Left lung (tissue), 10 donors: ENCODE measurements around the gene ZNF410. TPM values are rescaled to one million over a fixed set of nuclear protein-coding genes. Genes with fewer than 3 reads are reported as not detected.
"Not testable (repeated sequence)": the region's sequence is repeated elsewhere in the genome, so short reads cannot be mapped to it uniquely, and the experiment has no call there.

Experiments
- ATAC-seq: fragments of 200-7000 bp; cut with Tn5 transposase; one replicate; pipeline ENCODE4 v1.9.1; 2020; ENCODE audit warnings: moderate library complexity
- DNase-seq, 4 donors: peaks; one replicate each; pipeline ENCODE4 v3.0.0-alpha.2; 2013 to 2020
- H3K27ac ChIP-seq, 2 donors: fragments of 200-600 bp; sonication (generic) in 1 of 2; one replicate each; pipeline versions ENCODE4 v1.5.0 to v1.8.0; 2020 to 2021
- H3K27me3 ChIP-seq, 2 donors: fragments of 200-600 bp; sonication (generic) in 1 of 2; one replicate each; pipeline versions ENCODE4 v1.5.0 to v1.8.0; 2020 to 2021
- H3K36me3 ChIP-seq, 2 donors: fragments of 200-600 bp; sonication (generic) in 1 of 2; one replicate each; pipeline versions ENCODE4 v1.5.0 to v1.8.0; 2020 to 2021
- H3K4me1 ChIP-seq, 2 donors: fragments of 200-600 bp; one replicate each; pipeline ENCODE4 v1.8.0; 2021
- H3K4me3 ChIP-seq, 2 donors: fragments of 200-600 bp; sonication (generic) in 1 of 2; one replicate each; pipeline versions ENCODE4 v1.5.0 to v1.8.0; 2020 to 2021; ENCODE audit warnings: mild to moderate bottlenecking in 1 of 2
- H3K9me3 ChIP-seq, 2 donors: fragments of 200-600 bp; sonication (generic) in 1 of 2; one replicate each; pipeline versions ENCODE4 v1.5.0 to v1.8.0; 2020 to 2021
- intact Hi-C, 2 donors: fragments of 100-400 bp; cut with DNase I; formaldehyde crosslinking; loops; one replicate each; pipeline versions ENCODE4 v1.11.2 to v1.14.2; 2022
- polyA plus RNA-seq, 6 donors: library from polyadenylated mRNA; unstranded; fragments of 120-200 nt; gene quantifications; one replicate each; pipeline ENCODE4 v1.2.1, GENCODE V29; 2013; ENCODE audit not compliant: insufficient read length in 6 of 6
- total RNA-seq, 2 donors: library from RNA; stranded (reverse); fragmentation: NEBNext Ultra II Directional; extraction: Animal tissue kit (Norgen Biotek cat#: 25700); gene quantifications; one replicate each; pipeline ENCODE4 v1.2.1, GENCODE V29; 2021
- TF ChIP-seq, protein P1 (sequence below), 2 donors: fragments of 200-600 bp; sonication (generic) in 1 of 2; IDR thresholded peaks; one replicate each; pipeline versions ENCODE4 v1.5.0 to v1.8.0; 2021; ENCODE audit warnings: antibody characterized with exemption in 2 of 2
- donor health status: DM: no; HTN: yes; CAD: no.
- donor health status: DM: no; HTN: no; CAD: no.

Gene ZNF410
- total and polyA plus RNA-seq, 8 donors: 38.7 to 55.6 (median 50.4) TPM

DNA sequence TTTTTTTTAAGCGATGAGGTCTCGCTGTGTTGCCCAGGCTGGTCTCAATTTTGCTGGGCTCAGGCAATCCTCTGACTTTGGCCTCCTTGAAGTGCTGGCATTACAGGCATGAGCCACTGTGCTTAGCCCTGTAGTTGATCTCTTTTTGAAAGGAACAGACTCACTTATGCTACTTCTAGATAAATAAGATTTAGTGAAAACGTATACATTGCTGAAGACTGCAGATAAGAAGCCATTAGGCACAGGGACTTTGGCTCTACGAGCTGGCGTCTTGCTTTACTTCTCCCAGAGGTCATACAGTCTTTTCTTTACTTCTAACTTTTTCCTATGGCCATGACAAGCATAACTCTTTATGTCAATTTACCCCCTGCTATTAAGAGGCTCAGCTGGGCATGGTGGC is 25.6 kb upstream of the ZNF410 start:
- ATAC-seq (no peak), DNase-seq (no peak)
- no peaks in the 10 kb centered on the region for H3K9me3 ChIP-seq
- H3K27me3 ChIP-seq: no peaks in the 10 kb centered on the region
- no peak overlapping the region for H3K27ac ChIP-seq
- H3K36me3 ChIP-seq: peaks cover 0 to 14% of the 10 kb centered on the region in 2 donors
- intact Hi-C loops: no loop called here
- H3K4me1 ChIP-seq: no peaks in the 10 kb centered on the region
- H3K4me3 ChIP-seq: no peak overlapping the region
- TF ChIP-seq, protein P1, sequence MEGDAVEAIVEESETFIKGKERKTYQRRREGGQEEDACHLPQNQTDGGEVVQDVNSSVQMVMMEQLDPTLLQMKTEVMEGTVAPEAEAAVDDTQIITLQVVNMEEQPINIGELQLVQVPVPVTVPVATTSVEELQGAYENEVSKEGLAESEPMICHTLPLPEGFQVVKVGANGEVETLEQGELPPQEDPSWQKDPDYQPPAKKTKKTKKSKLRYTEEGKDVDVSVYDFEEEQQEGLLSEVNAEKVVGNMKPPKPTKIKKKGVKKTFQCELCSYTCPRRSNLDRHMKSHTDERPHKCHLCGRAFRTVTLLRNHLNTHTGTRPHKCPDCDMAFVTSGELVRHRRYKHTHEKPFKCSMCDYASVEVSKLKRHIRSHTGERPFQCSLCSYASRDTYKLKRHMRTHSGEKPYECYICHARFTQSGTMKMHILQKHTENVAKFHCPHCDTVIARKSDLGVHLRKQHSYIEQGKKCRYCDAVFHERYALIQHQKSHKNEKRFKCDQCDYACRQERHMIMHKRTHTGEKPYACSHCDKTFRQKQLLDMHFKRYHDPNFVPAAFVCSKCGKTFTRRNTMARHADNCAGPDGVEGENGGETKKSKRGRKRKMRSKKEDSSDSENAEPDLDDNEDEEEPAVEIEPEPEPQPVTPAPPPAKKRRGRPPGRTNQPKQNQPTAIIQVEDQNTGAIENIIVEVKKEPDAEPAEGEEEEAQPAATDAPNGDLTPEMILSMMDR (IDR thresholded peaks at IDR 0.05): no peak

DNA sequence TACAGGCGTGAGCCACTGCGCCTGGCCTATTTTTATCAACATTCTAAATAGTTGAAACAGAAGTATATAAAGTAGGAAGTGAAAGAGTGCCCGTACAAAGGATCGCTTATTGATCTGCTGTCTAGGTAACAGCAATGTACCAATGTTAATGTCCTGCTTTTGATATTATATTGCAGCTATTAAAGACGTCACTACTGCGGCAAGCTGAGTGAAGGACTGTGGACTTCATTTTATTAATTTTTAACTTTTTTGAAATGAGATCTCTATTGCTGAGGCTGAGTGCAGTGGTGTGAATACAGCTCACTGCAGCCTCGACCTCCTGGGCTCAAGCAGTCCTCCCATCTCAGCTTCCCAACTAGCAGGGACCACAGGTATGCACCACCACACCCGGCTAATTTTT is 24.2 kb upstream of the ZNF410 start:
- intact Hi-C loops: no loop called here
- Histone ChIP-seq H3K27ac (no peak overlapping the region), H3K27me3 (no peaks in the 10 kb centered on the region), H3K36me3 (peaks cover 0 to 14% of the 10 kb centered on the region in 2 donors), H3K9me3 (no peaks in the 10 kb centered on the region), H3K4me1 (no peaks in the 10 kb centered on the region), H3K4me3 (no peak overlapping the region)
- TF ChIP-seq, protein P1 (IDR thresholded peaks at IDR 0.05): no peak
- DNase-seq: no peak
- no peak for ATAC-seq

DNA sequence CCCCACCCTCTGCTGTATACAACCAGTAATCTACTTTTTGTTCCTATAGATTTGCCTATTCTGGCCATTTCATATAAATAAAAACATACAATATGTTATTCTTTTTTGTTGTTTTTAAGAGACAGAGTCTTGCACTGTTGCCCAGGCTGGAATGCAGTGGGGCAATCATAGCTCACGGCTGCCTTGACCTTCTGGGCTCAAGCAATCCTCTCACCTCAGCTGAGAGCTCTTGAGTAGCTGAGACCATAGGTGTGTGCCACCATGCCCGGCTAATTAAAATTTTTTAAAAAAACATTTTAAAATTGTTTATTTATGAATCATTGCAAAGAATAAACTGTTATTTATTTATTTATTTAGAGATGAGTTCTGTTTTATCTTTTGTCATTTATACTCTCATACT is 23.4 kb upstream of the ZNF410 start:
- Histone ChIP-seq H3K27ac (no peak overlapping the region), H3K4me1 (no peaks in the 10 kb centered on the region), H3K4me3 (no peak overlapping the region), H3K27me3 (no peaks in the 10 kb centered on the region), H3K36me3 (peaks cover 0 to 14% of the 10 kb centered on the region in 2 donors), H3K9me3 (no peaks in the 10 kb centered on the region)
- TF ChIP-seq, protein P1 (IDR thresholded peaks at IDR 0.05): no peak
- ATAC-seq: peak; percentile 52
- no peak for DNase-seq
- intact Hi-C loops: no loop called here

DNA sequence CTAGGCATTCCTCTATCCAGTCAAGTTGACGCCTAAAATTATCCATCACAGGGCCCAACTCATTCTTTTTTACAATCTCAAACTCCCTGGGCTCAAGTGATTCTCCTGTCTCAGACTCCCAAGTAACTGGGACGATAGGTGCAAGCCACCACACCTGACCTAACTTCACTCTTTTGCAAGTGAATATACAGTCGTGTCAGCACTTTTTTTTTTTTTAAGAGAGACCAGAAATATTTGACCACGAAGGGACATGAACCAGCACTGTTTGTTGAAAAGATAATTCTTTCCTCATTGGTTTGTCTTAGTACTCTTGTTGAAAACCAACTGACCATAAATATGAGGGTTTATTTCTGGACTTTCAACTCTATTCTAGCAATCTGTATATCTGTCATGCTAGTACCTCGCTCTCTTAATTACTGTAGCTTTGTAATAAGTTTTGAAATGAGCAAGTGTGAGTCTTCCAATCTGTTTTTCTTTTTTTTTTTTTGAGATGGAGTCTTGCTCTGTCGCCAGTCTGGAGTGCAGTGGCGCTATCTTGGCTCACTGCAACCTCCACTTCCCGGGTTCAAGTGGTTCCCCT is 21.0 kb upstream of the ZNF410 start:
- no peak for DNase-seq
- H3K4me1 ChIP-seq: no peaks in the 10 kb centered on the region
- ATAC-seq: no peak
- TF ChIP-seq, protein P1 (IDR thresholded peaks at IDR 0.05): no peak
- H3K36me3 ChIP-seq: peaks cover 0 to 14% of the 10 kb centered on the region in 2 donors
- no peaks in the 10 kb centered on the region for H3K27me3 ChIP-seq
- intact Hi-C loops: no loop called here
- H3K27ac ChIP-seq: no peak overlapping the region
- H3K4me3 ChIP-seq: no peak overlapping the region
- H3K9me3 ChIP-seq: no peaks in the 10 kb centered on the region

DNA sequence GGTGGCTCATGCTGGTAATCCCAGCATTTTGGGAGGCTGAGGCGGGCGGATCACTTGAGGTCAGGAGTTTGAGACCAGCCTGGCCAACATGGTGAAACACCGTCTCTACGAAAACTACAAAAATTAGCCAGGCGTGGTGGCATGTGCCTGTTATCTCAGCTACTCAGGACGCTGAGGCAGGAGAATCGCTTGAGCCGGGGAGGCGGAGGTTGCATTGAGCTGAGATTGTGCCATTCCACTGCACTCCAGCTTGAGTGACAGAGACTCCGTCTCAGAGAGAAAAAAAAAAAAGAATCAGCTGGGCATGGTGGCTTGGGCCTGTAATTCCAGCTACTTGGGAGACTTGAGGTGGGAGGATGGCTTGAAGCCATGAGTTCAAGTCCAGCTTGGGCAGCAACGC is 16.9 kb upstream of the ZNF410 start:
- intact Hi-C loops: not testable (repeated sequence)

More for the DNA sequence above, 16.9 kb upstream of the ZNF410 start:
- not testable (repeated sequence) for ATAC-seq, DNase-seq, H3K27ac ChIP-seq, H3K36me3 ChIP-seq, H3K4me3 ChIP-seq, H3K9me3 ChIP-seq, H3K27me3 ChIP-seq, H3K4me1 ChIP-seq
